Ishikawa (cell line): ENCODE results near the gene CD55.

Source experiments
- CEBPB ChIP-seq: IDR thresholded peaks from 2 replicates; pipeline ENCODE4 v1.6.1; 2012
- CREB1 ChIP-seq: IDR thresholded peaks from 2 replicates; pipeline ENCODE4 v1.6.1; 2012; ENCODE audit warnings: low read depth
- EGR1 ChIP-seq: IDR thresholded peaks from 2 replicates; pipeline ENCODE4 v1.6.1; 2012
- EP300 ChIP-seq: IDR thresholded peaks from 2 replicates; pipeline ENCODE4 v1.6.1; 2012; ENCODE audit warnings: borderline replicate concordance
- FOXM1 ChIP-seq: IDR thresholded peaks from 2 replicates; pipeline ENCODE4 v1.6.1; 2012; ENCODE audit warnings: low read depth, borderline replicate concordance
- MAX ChIP-seq: IDR thresholded peaks from 2 replicates; pipeline ENCODE4 v1.6.1; 2012
- NFIC ChIP-seq: IDR thresholded peaks from 2 replicates; pipeline ENCODE4 v1.6.1; 2012
- RAD21 ChIP-seq: IDR thresholded peaks from 2 replicates; pipeline ENCODE4 v1.6.1; 2012; ENCODE audit warnings: low read depth
- REST ChIP-seq: IDR thresholded peaks from 2 replicates; pipeline ENCODE4 v1.6.1; 2012; ENCODE audit warnings: low read depth, mild to moderate bottlenecking
- TAF1 ChIP-seq: IDR thresholded peaks from 2 replicates; pipeline ENCODE4 v1.6.1; 2012; ENCODE audit warnings: low read depth, mild to moderate bottlenecking
- TCF12 ChIP-seq: IDR thresholded peaks from 2 replicates; pipeline ENCODE4 v1.6.1; 2012; ENCODE audit warnings: low read depth
- TEAD4 ChIP-seq: IDR thresholded peaks from 2 replicates; pipeline ENCODE4 v1.6.1; 2012
- USF1 ChIP-seq: IDR thresholded peaks from 2 replicates; pipeline ENCODE4 v1.6.1; 2012
- YY1 ChIP-seq: IDR thresholded peaks from 2 replicates; pipeline ENCODE4 v1.6.1; 2012; ENCODE audit warnings: low read depth
- ZBTB7A ChIP-seq: IDR thresholded peaks from 2 replicates; pipeline ENCODE4 v1.6.1; 2012; ENCODE audit warnings: low read depth

CD55 gene

GRCh38 chr1:207321079-207321789, at the start of gene CD55:
Gene CD55, plus strand, starts transcription at chr1:207321678. Its CDS starts 88 bp downstream, at chr1:207321766.
- TF ChIP-seq EGR1: no peak
- TF ChIP-seq CREB1: peak; percentile 79
- 0 out of 2 replicates have a peak, but pooled peaks have one; percentile 7 for TF ChIP-seq CEBPB
- TF ChIP-seq YY1: peak; percentile 72
- no peak for TF ChIP-seq REST
- peak; percentile 12; the same call in 1 of the 2 replicates for TF ChIP-seq USF1
- TF ChIP-seq NFIC: no peak
- TF ChIP-seq RAD21: peak; percentile 17; the same call in 1 of the 2 replicates
- peak; percentile 26; the same call in 1 of the 2 replicates for TF ChIP-seq EP300
- TF ChIP-seq ZBTB7A: no peak; the same call in none of the 2 replicates
- peak; percentile 62 for TF ChIP-seq TAF1
- no peak for TF ChIP-seq FOXM1
- TF ChIP-seq TCF12: peak; percentile 64
- TF ChIP-seq MAX: peak; percentile 82
- TF ChIP-seq TEAD4: no peak

- TF ChIP-seq NFIC (no peak), REST (no peak), CEBPB (no peak), FOXM1 (no peak), ZBTB7A (no peak), TAF1 (no peak), TCF12 (no peak), CREB1 (no peak), USF1 (no peak), EP300 (no peak), TEAD4 (no peak), YY1 (no peak), MAX (no peak), EGR1 (no peak), RAD21 (no peak)
These were observed 46.6 kb upstream of the CD55 start for GRCh38 chr1:207274882-207275281.

- TF ChIP-seq EP300 (no peak), TAF1 (no peak), REST (no peak), TCF12 (no peak), USF1 (no peak), NFIC (no peak)
These were observed 45.0 kb upstream of the CD55 start for GRCh38 chr1:207276465-207276864.

- no peak for TF ChIP-seq EGR1
- no peak for TF ChIP-seq EP300
- no peak for TF ChIP-seq YY1
- TF ChIP-seq MAX: no peak
- TF ChIP-seq RAD21: no peak
- TF ChIP-seq TAF1: no peak
- TF ChIP-seq ZBTB7A: no peak
- TF ChIP-seq REST: no peak
- TF ChIP-seq FOXM1: no peak
- no peak for TF ChIP-seq TEAD4
- no peak for TF ChIP-seq USF1
- no peak for TF ChIP-seq NFIC
- no peak for TF ChIP-seq TCF12
- TF ChIP-seq CEBPB: no peak
- TF ChIP-seq CREB1: no peak
These were observed 44.2 kb upstream of the CD55 start for GRCh38 chr1:207277241-207277640.
